Breast epithelium (tissue), 4 donors: ENCODE measurements around the gene VPS35L. TPM values are rescaled to one million over a fixed set of nuclear protein-coding genes. Genes with fewer than 3 reads are reported as not detected.
"Not testable (repeated sequence)": the region's sequence is repeated elsewhere in the genome, so short reads cannot be mapped to it uniquely, and the experiment has no call there.

Source experiments
- DNase-seq, 2 donors: peaks; one replicate each; pipeline ENCODE4 v3.0.0-alpha.2; 2019; ENCODE audit warnings: low spot score in 2 of 2
- H3K27ac ChIP-seq, 2 donors: fragments of 200-600 bp; sonication (generic) in 1 of 2; one replicate each; pipeline ENCODE4 v1.5.1; 2016 to 2019; ENCODE audit warnings: mild to moderate bottlenecking in 1 of 2
- H3K27me3 ChIP-seq, 2 donors: fragments of 200-600 bp; sonication (generic) in 1 of 2; one replicate each; pipeline versions ENCODE4 v1.5.1 to v1.6.0; 2017 to 2019; ENCODE audit warnings: control low read depth in 1 of 2, mild to moderate bottlenecking in 1 of 2
- H3K36me3 ChIP-seq: fragments of 200-600 bp; one replicate; pipeline ENCODE4 v1.5.1; 2019
- H3K4me1 ChIP-seq, 2 donors: fragments of 200-600 bp; sonication (generic); one replicate each; pipeline ENCODE4 v1.5.1; 2016 to 2019; ENCODE audit warnings: control low read depth in 1 of 2
- H3K4me3 ChIP-seq, 3 donors: fragments of 200-600 bp; sonication (generic); 1 replicate in 2 of 3; 2 replicates in 1 of 3; pipeline ENCODE4 v1.5.1; 2016 to 2019; ENCODE audit warnings: mild to moderate bottlenecking in 3 of 3, moderate library complexity in 2 of 3
- H3K9me3 ChIP-seq, 2 donors: fragments of 200-600 bp; sonication (generic) in 1 of 2; one replicate each; pipeline ENCODE4 v1.5.1; 2016 to 2019; ENCODE audit warnings: control low read depth in 1 of 2
- CTCF ChIP-seq, 3 donors: fragments of 450-650 bp; IDR thresholded peaks; one replicate each; pipeline ENCODE4 v1.5.1; 2016 to 2017; ENCODE audit warnings: antibody characterized with exemption in 3 of 3, mild to moderate bottlenecking in 3 of 3, moderate library complexity in 3 of 3
- POLR2A ChIP-seq: fragments of 450-650 bp; IDR thresholded peaks from one replicate; pipeline ENCODE4 v1.6.1; 2016; ENCODE audit warnings: antibody characterized with exemption, mild to moderate bottlenecking, moderate library complexity
- POLR2AphosphoS5 ChIP-seq, 3 donors: sonication (generic); formaldehyde crosslinking; IDR thresholded peaks; one replicate each; pipeline ENCODE4 v1.6.1; 2017; ENCODE audit warnings: antibody characterized with exemption in 3 of 3
- intact Hi-C: fragments of 100-400 bp; cut with DNase I; formaldehyde crosslinking; loops from one replicate; pipeline ENCODE4 v1.15.1; 2023; ENCODE audit warnings: low total_unique reads
- total RNA-seq, 3 donors: library from RNA; depleted of rRNA; stranded (reverse); fragments of >200 nt; gene quantifications; one replicate each; pipeline ENCODE4 v1.1.0, GENCODE V29; 2016

VPS35L gene
- total RNA-seq, 3 donors from 2014 or later: 36.4 to 43.3 (median 40.5) TPM

- H3K4me1 ChIP-seq: no peaks in the 10 kb centered on the region
- intact Hi-C loops: no loop called here
- no peak for DNase-seq
- H3K27ac ChIP-seq: no peak overlapping the region
- TF ChIP-seq POLR2A (no peak), POLR2AphosphoS5 (IDR thresholded peaks at IDR 0.05) (no peak), CTCF (IDR thresholded peaks at IDR 0.05) (no peak)
- peaks cover 0 to 4% of the 10 kb centered on the region in 2 donors for H3K9me3 ChIP-seq
- no peak overlapping the region for H3K4me3 ChIP-seq
- H3K36me3 ChIP-seq: no peaks in the 10 kb centered on the region
- no peaks in the 10 kb centered on the region for H3K27me3 ChIP-seq
These were observed 108.7 kb downstream of the VPS35L start for GRCh38 chr16:19664166-19664565.

DNA sequence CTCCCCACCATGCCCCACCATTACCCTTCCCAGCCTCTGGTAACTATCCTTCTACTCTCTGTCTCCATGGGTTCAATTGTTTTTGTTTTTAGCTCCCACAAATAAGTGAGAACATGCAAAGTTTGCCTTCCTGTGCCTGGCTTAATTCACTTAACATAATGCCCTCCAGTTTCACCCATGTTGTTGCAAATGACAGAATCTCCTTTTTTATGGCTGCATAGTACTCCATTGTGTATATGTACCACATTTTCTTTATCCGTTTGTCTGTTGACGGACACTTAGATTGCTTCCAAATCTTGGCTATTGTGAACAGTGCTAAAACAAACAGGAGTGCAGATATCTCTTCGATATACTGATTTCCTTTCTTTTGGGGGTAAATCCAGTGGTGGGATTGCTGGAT is 109.8 kb downstream of the VPS35L start:
- intact Hi-C loops, H3K27ac ChIP-seq, H3K9me3 ChIP-seq, H3K36me3 ChIP-seq, H3K4me1 ChIP-seq, H3K27me3 ChIP-seq, DNase-seq, H3K4me3 ChIP-seq: not testable (repeated sequence)

DNA sequence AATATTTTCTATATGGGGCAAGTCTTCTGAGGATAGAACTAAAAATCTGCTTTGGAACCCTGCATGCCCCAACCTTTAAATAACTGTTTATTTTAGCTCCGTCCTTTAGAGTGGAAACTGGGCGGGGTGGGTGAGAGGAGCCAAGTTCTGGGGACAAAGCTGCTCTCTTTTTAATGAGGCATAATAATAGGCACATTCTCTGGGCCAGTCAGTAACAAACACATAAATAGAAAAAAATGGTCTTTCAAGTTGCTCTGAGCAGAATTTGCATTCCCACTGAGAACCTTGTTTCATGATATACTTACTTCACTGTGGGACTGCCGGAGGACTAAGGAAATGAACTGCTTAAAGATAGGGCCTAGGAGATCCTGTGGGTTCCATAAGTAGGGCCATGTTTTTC is 111.0 kb downstream of the VPS35L start:
- H3K27me3 ChIP-seq: no peaks in the 10 kb centered on the region
- no peak overlapping the region for H3K4me3 ChIP-seq
- H3K36me3 ChIP-seq: no peaks in the 10 kb centered on the region
- no peak for DNase-seq
- TF ChIP-seq POLR2AphosphoS5 (IDR thresholded peaks at IDR 0.05) (no peak), POLR2A (no peak), CTCF (IDR thresholded peaks at IDR 0.05) (no peak)
- H3K27ac ChIP-seq: no peak overlapping the region
- intact Hi-C loops: no loop called here
- peaks cover 0 to 4% of the 10 kb centered on the region in 2 donors for H3K9me3 ChIP-seq
- no peaks in the 10 kb centered on the region for H3K4me1 ChIP-seq

DNA sequence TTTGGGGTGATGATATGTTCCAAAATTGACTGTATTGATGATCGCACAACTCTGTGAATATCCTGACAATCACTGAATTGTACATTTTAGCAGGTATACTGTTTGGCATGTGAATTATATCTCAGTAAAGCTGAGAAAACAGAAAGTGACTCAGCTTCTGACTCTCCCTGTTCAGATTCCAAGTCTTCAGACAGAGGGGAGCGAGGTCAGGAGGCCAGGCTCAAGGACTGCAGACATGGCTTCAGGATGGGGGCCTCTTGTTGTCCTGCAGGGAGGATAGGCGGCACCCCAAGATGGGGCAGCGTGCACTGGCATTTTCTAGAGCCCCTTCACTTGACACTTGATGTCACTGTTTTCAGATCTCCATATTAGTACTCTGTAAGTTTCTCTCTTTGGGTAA is 116.9 kb downstream of the VPS35L start:
- intact Hi-C loops: no loop called here
- no peaks in the 10 kb centered on the region for H3K36me3 ChIP-seq
- TF ChIP-seq POLR2AphosphoS5 (IDR thresholded peaks at IDR 0.05) (no peak), POLR2A (no peak), CTCF (IDR thresholded peaks at IDR 0.05) (no peak)
- no peaks in the 10 kb centered on the region for H3K4me1 ChIP-seq
- no peak for DNase-seq
- H3K9me3 ChIP-seq: no peaks in the 10 kb centered on the region
- H3K27me3 ChIP-seq: no peaks in the 10 kb centered on the region
- no peak overlapping the region for H3K4me3 ChIP-seq
- no peak overlapping the region for H3K27ac ChIP-seq

DNA sequence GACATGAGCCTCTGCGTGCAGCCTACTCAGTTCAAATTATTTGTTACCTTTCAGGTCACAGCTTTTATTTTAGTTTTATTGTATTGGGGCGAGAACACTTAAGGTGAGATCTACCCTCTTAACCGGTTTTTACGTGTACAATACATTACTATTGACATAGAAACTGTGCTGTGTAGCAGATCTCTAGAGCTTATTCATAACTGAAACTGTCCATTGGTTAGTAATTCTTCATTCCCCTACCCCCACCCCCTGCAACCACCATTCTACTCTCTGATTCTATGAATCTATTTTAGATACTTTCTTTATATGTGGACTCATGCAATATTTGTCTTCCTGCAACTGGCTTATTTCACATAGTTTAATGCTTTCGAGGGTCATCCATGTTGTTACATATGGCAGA is 119.0 kb downstream of the VPS35L start:
- TF ChIP-seq CTCF (IDR thresholded peaks at IDR 0.05) (no peak), POLR2AphosphoS5 (IDR thresholded peaks at IDR 0.05) (no peak), POLR2A (no peak)
- H3K27ac ChIP-seq: no peak overlapping the region
- H3K4me1 ChIP-seq: no peaks in the 10 kb centered on the region
- H3K9me3 ChIP-seq: no peaks in the 10 kb centered on the region
- no peaks in the 10 kb centered on the region for H3K27me3 ChIP-seq
- intact Hi-C loops: no loop called here
- no peak overlapping the region for H3K4me3 ChIP-seq
- no peaks in the 10 kb centered on the region for H3K36me3 ChIP-seq
- no peak for DNase-seq

DNA sequence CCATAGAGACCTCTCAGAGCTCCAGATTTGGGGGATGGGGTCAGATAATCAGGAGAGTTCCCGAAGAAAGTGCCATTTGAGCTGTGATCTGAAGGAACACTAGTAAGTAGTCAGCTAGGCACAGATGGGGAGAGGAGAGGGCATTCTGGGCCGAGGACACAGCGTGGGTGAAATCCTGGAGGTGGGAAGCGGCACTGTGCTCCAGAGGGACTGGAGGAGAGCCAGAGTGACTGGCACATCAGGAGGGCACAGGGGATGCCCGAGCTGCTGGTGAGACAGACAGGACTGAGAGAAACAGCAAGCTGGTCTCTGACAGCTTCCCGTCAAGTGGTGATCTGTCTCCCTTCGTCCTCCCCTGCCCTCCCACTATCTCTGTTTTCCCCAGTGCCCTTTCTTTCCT is 121.9 kb downstream of the VPS35L start:
- intact Hi-C loops: no loop called here
- Histone ChIP-seq H3K27ac (no peak overlapping the region), H3K4me1 (no peaks in the 10 kb centered on the region), H3K9me3 (no peaks in the 10 kb centered on the region), H3K4me3 (no peak overlapping the region), H3K27me3 (no peaks in the 10 kb centered on the region), H3K36me3 (no peaks in the 10 kb centered on the region)
- TF ChIP-seq POLR2AphosphoS5 (IDR thresholded peaks at IDR 0.05) (no peak), POLR2A (no peak), CTCF (IDR thresholded peaks at IDR 0.05) (no peak)
- no peak for DNase-seq
